Measurements from ENCODE around the gene YARS2.
"Not testable (repeated sequence)": the region's sequence is repeated elsewhere in the genome, so short reads cannot be mapped to it uniquely, and the experiment has no call there.

YARS2 gene

DNA sequence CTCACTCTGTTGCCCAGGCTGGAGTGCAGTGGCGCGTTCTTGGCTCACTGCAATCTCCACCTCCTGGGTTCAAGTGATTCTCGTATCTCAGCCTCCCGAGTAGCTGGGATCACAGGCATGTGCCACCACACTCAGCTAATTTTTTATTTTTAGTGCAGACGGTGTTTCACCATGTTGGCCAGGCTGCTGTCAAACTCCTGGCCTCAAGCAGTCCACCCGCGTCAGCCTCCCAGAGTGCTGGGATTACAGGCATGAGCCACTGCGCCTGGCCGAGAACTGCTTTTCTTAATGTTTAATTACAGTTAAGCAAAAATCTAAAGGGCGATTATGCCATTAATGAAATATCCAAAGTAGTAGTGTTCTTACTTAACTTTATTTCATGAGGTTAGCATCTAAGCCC lies 13.6 kb downstream of the YARS2 start:
- DNase-seq, result no peak

DNA sequence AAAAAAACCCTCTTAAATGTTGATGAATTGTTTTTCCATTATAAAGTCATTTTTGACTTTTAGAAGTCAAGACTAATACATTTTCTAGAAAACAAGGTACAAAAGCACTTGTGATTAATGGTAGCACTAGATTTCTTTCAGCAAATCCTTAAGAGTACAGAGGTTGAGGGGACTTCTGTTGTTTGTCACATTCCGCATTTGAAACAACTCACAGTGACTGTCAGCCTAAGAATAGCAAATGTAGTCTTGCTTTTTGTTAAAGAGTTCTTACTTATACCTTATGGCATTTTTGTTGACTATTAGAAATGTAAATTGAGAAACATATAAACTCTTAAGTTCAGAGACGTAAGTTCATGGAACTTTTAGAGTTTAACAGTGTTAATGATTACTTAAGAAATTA lies 16.4 kb downstream of the YARS2 start:
- DNase-seq, result no peak

GRCh38 chr12:32737715-32738114 lies 18.0 kb downstream of the YARS2 start:
- DNase-seq, result no peak

- DNase-seq, result no peak
These were observed 19.3 kb downstream of the YARS2 start for GRCh38 chr12:32736445-32736844.

- DNase-seq, result no peak
These were observed 20.7 kb downstream of the YARS2 start for GRCh38 chr12:32734952-32735351.

DNA sequence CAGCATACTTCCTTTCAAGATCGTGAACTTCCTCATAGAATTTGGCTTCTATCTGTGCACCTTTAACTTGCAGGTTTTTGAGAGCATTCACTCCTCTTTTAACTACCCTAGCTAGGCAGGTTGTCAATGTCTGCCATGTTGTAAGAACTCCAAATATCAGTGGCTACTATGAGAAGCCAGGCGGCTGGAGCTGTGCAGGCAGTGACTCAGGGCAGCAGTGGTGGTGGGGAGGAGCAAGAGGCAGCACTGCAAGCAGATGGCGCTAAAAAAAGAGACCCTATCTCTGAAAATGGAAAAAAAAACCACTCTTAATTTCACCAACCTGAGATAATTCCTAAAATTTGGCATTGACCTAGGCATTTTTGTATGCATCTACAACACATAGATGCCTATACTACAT lies 28.5 kb downstream of the YARS2 start:
- no peak for DNase-seq

DNA sequence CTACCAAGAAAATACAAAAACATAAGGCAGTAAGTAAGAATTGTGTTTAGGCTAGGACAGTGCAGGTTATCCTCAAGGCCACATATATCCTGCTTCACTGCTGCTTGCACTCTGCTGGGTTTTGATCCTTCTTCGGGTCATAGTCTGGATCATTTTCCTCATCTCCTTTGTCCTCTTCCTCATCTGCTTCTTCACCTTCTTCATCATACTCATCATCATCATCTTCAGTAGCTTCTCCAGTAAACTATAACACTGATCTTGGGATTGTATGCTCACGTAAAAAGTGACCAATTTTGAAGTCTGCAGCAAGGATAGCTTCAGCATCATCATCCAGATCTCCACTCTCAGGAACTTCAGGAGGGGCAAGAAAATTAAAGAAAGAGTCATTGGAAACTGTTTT lies 29.4 kb downstream of the YARS2 start:
- DNase-seq, result no peak

DNA sequence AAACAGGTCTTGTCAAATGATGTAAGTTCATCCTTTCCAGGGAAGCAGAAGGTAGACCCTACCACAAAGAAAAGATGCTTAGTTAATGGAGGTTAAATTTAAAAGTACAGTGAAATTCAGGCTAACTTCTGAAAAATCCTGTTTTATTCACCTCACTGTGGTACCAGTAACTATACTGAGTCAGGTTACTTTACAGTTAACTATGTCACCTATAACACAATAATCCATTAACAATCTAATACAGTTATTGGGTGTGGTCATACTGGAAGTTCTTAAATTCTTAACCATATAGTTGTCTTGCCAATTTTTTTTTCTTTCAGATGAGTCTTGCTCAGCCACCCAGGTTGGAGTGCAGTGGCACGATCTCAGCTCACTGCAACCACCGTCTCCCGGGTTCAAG lies 30.4 kb downstream of the YARS2 start:
- not testable (repeated sequence) for DNase-seq

DNA sequence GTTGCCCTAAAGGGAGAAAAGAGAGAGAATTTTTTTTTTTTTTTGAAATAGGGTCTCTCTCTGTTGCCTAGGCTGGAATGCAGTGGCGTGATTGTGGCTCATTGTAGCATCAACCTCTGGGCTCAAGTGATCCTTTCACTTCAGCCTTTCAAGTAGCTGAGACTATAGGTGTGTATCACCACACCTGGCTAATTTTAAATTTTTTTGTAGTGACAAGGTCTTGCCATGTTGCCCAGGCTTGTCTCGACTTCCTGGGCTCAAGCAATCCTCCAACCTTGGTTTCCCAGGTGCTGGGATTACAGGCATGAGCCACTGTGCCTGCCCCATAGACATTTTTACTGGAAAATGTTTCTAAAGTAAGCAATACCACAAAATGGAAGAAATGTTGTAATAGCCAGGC lies 36.8 kb downstream of the YARS2 start:
- DNase-seq, result no peak

- DNase-seq, result no peak
These were observed 40.9 kb downstream of the YARS2 start for GRCh38 chr12:32714772-32715171.

DNA sequence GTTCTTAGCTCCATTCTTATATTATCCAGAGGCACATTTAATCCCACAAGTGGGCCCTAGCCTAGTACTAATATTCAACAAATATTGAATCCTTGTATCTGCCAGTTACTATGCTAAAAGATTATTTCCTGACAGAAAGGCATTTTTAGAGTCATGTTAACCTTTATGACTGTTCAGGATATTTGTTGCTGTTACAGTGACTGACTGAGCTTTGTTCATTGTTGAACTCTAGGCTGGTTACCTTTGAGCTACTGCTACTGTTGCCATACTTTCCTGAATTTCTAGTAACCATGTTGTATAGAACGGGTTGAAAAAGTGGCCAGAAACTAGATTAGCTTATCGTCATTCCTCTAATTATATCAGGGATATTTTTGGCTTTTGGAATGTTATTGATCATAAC lies 46.8 kb downstream of the YARS2 start:
- DNase-seq, result no peak

- no peak for DNase-seq
These were observed 49.2 kb downstream of the YARS2 start for GRCh38 chr12:32706335-32707024.

- DNase-seq, result no peak
These were observed 49.9 kb downstream of the YARS2 start for GRCh38 chr12:32705783-32706182.

DNA sequence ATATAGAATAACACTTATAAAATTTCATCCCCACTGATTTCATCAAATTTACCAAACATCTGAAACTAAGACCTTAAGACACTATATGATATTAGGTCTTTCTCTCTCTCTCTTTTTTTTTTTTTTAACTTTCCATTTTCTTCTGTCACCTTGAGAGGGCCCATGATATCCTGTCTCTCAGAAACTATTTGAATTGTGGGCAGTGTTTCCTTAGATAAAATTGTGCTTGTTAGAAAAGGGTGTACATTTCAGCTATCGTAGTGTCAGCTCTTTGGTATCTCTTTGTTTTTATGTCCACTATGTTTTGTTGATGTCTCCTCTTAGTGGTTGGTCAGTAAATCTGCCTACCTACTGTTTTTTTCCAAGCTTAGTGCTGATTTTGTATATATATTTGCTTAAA lies 52.8 kb downstream of the YARS2 start:
- DNase-seq, result no peak

GRCh38 chr12:32702473-32702872 lies 53.2 kb downstream of the YARS2 start:
- no peak for DNase-seq

DNA sequence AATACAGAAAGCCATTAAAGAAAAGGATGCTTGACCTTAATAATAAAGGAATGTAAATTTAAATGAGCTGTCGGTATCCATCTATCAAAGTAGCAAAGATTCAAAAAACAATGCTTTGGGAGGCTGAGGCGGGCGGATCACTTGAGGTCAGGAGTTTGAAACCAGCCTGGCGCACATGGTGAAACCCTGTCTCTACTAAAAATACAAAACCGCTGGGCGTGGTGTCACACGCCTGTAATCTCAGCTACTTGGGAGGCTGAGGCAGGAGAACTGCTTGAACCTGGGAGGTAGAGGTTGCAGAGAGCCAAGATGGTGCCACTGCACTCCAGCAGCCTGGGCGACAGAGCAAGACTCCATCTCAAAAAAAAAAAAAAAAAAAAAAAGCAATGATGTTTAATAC lies 56.3 kb downstream of the YARS2 start:
- not testable (repeated sequence) for DNase-seq

DNA sequence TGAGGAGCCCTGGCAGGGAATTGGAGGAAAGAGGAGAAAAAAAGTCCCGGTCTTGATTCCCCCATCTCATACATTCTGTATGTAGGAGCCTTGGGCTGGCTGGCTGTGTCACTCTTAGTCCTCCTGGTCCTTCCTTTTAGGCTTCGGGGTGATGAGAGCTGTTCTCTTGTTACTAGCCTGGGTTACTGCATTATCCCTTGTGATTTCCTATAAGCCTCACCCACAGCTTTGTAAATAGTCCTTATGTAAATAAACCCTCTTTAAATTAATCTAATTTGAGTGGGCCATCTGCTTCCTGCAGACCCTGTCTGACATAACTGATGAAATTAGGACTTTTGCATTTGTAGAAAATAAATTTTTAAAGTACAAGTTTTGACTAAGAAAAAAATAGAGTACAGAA lies 57.4 kb downstream of the YARS2 start:
- no peak for DNase-seq

DNA sequence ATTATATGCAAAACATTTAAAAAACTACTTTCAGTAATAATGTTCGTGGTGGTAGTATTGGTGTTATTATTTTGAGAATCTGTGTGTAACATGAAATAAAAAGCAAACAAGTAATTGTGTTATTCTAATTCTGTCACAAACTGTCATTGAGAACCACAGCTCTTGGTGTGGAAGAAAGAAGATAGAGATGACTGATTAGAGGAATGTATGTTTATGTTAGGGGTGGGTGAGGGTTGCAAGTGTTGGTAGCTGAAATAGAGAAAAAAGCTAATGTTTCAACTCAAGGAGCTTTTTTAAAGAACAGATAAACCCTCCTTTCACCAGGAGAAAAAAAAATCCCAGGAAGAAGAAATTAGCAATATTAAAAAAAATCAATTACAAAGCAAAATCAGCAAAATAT lies 58.3 kb downstream of the YARS2 start:
- DNase-seq, result no peak

Measured in bone marrow (tissue), 2 donors.